Stimulated activated CD8-positive, alpha-beta memory T cell treated with anti-CD3 and anti-CD28 coated beads, Interleukin-15, amount 100 ng/mL, for 4 hours (primary cell): Measurements from ENCODE around the gene KLHL1.
"Not testable (repeated sequence)": the region's sequence is repeated elsewhere in the genome, so short reads cannot be mapped to it uniquely, and the experiment has no call there.

Experiments
- DNase-seq, 2 donors: peaks; one replicate each; pipeline ENCODE4 v3.0.0-alpha.2; 2020; ENCODE audit warnings: low read depth in 2 of 2

KLHL1 gene, protein sequence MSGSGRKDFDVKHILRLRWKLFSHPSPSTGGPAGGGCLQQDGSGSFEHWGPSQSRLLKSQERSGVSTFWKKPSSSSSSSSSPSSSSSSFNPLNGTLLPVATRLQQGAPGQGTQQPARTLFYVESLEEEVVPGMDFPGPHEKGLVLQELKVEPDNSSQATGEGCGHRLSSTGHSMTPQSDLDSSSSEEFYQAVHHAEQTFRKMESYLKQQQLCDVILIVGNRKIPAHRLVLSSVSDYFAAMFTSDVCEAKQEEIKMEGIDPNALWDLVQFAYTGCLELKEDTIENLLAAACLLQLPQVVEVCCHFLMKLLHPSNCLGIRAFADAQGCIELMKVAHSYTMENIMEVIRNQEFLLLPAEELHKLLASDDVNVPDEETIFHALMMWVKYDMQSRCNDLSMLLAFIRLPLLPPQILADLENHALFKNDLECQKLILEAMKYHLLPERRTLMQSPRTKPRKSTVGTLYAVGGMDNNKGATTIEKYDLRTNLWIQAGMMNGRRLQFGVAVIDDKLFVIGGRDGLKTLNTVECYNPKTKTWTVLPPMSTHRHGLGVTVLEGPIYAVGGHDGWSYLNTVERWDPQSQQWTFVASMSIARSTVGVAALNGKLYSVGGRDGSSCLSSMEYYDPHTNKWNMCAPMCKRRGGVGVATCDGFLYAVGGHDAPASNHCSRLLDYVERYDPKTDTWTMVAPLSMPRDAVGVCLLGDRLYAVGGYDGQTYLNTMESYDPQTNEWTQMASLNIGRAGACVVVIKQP

DNA sequence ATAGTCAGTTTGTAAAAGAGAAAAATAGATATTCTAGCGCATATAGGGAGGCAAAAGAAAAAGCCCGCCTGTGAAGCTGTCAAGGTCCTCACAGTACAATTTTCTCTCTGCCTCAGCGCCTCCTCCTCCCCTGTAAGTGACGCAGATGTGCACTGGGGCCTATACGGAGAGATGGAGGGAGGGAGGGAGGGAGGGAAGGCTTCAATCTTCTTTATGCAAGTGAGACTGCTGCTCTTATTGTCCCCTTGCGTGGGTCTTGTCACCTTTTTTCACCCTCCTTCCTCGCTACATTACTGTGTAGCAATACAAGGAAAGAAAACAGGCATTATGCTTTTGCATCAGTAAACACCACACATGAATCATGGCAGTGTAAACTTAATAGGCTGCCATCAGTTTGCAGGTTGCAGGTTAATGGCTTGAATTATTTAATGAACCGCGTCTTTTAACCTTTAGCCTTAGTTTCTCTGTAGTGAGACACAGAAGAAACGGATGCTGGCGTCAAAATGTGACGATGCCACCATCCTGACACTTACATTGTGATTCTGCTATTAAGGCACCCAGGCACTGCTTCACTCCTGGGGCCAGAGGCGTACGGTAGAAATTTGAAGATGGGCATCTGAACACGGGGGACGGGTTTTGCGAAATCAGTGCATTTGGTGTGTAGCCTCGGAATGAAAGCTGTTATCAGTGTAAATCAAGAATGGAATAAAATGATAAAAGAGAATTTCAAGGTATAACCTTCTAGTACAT is at the start of gene KLHL1:
Gene KLHL1, minus strand, starts transcription at position 97 of the 750 bp plus-strand sequence. CDS start 753 bp downstream, outside the sequence.
- no peak for DNase-seq

DNA sequence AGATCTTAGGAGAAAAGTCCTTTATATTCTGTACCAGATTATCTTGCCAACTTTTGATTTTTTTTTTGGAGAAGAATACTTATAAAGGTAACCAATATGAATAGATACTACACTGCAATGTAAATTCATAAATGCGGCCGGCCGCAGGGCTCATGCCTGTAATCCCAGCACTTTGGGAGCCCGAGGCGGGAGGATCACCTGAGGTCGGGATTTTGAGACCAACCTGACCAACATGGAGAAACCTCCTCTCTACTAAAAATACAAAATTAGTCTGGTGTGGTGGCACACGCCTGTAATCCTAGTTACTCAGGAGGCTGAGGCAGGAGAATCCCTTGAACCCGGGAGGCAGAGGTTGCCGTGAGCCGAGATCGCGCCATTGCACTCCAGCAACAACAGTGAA is 34.4 kb upstream of the KLHL1 start:
- DNase-seq = not testable (repeated sequence)

DNA sequence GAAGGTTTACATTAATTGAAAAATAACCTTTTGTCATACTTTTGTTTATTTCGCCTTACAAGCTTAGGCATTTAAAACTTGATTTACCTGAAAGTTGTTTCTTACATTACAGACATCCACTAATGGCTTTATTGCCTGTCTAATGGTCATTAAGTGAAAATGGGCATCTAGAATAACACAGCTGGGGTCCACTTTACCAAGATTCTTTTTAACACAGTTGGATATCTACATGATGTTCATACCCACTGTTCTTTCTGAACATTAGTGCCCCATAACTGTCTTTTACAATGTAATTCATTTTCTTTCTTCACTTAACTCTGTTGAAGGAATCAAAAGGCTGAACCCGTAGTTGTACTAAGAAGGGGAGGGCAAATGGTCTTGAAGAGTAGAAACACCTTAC is 19.8 kb upstream of the KLHL1 start:
- no peak for DNase-seq

DNA sequence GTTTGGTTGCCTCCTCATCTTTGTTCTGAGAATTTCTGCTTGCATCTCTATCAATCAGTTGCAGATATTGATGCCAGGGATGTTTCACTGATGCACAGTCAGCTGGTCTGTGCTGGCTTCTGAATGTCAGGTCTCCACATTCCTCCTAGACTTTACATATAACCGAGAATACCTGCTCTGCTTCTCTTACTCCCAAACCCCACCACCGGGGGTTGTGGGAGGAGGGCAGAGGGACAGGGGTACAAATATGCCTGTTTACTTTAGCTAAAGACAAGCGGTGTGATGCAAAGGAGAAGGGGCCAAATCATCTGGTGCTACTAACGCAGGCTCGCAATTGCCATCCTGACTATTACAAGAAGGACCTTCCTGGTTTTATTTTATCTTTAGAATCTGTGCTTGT is 17.4 kb upstream of the KLHL1 start:
- DNase-seq = no peak

DNA sequence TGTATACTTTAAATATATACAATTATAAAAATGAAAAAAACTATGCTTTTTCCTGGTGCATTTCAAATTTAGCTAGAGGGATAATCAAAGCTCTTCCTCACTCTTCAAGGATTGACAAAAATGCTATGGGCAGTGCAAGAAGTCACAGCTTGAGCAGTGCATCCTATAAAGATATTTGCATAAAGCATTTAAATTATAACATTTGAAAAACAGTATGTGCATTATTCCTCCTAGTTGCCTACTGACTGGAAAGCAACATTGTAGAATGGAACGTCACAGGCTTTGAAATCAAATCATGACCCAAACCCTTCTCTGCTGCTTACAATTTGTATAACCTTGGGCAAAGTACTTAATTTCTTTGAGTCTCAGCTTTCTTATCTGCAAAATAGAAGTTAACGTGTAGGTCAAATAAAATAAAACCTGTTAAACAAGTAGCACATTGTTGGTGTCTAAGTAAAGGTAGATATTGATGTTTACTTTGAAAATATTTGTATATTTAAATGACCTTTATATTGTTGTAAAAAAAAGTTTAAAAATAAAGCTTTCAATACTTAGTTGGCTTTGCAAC is 9.2 kb upstream of the KLHL1 start:
- DNase-seq = no peak

DNA sequence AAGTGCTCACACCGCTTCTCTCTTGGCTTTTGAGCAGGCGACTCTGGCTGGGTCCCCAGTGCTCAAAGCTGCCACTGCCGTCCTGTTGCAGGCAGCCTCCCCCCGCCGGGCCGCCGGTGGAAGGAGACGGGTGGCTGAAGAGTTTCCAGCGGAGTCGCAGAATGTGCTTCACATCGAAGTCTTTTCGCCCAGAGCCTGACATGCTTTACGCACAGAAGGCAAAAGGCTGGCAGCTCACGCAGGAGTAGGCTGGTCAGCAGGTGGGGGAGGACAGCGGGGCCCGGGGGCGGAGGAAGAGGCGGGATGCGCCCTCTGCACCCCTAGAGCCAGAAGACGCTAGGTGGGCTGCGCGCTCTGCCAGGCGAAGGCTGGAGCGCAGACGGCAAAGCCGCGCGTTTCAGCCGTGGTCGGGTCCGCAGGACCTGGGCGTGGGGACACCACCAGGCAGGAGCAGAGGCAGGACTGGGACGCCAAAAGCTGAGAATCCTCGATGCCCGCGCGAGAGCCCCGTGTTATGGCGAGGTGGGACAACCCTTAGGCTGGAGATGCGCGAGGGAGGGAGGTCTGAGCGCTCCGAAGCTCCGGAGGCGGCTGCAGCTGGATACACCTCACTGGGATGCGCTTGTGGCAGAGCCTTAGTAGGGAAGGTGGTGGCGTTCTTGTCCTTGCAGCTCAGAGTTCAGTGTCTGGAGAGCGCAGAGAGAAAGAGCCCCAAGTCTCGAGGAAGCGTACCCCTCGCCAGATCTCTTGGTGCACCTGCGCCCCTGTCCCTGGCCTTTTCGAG is 562 bp downstream of the KLHL1 start, which contains the start of gene ATXN8OS:
Gene ATXN8OS, plus strand, starts transcription at position 329 of the 784 bp plus-strand sequence.
- no peak for DNase-seq

DNA sequence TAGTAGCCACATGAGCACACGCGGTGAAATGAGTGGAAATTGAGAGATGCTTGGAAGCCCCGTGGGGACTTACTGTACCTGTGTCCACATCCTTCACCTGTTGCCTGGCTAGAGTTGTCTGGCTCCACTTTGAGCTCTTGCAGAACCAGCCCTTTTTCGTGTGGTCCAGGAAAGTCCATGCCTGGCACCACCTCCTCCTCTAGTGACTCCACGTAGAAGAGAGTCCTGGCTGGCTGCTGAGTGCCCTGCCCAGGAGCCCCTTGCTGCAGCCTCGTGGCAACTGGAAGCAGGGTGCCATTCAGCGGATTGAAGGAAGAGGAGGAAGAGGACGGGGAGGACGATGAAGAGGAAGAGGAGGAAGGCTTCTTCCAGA is 1.1 kb downstream of the KLHL1 start:
- DNase-seq = no peak

DNA sequence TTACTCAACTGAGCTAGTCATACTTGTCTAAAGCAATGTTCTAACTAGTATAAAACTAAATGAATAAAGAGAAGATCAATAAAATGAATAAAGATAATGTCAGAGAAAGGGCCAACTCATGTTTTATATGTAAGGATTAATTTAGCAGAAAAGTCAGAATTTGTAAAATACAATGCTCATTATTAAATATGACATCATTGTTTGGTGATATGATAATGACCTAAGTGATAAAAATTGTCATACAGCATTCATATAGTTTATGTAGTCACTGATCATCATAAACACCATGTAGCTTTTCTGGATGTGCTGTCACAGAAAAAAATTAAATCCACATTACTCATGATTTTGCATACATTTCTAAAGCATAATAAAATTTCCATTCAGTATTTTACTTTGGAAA is 3.8 kb downstream of the KLHL1 start:
- no peak for DNase-seq

DNA sequence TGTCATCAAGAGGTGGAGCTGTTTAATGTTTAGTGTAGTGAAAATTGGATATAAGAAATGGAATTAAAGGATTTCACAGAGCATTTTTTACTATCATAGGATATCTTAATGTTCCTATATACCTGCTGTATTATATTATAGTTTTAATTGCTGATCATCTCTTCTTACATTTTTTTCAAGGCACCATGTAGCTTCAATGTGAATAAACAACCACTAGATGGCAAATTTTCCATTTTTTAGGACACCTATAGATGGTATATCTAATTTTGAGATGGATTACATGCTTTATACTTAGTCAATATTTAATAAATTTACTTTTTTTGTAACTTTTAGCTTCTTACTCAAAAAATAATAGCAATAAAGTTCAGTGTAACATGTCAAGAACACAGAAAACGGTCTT is 9.6 kb downstream of the KLHL1 start:
- no peak for DNase-seq

DNA sequence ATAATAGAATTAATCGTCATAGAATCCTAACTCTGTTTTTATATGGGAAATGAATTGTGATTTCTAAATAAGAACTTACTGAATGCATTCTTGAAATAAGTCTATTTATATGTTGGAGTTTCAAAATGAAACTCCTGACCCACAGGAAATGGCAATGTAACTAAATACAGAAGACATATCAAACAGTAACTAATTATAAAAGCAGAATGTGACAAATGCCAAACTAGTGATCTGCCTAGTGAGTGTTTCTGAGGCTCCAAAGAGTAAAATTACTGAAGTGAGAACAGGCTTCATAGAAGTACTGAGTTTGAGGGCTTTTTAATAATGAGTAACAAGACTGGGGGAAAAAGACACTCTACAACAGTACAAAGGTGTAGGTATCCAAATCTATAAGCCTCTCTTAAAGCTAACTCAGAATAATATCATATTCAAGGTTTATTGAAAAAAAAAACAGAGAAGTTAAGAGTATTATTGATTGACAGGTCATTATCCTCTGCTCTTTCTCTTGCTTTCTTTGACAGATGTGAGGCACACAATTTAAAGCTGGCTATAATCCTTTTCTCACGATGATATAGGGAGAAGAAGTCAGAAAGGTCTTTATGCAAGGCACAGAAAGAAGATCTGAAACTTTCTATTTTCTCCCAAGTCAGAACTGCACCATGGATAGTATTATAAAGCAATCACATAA is 18.1 kb downstream of the KLHL1 start:
- no peak for DNase-seq

DNA sequence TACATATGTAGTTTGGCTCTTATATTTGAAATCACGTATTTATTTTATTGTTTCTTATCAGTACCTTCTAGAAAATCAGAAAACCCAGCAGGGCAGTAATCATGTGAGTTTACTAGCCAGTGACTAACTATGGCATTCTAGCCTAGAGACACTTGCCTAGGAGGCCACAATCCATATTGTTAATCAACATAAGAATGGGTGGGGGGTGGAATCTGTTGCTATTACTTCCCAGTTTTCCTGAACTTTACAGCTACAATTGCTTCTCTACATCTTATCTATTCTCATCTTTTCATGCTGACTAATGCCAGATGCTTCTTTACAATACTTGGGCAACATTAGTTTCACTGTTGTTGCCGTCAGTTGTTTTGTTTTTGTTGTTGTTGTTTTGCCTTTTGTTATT is 19.3 kb downstream of the KLHL1 start:
- no peak for DNase-seq

DNA sequence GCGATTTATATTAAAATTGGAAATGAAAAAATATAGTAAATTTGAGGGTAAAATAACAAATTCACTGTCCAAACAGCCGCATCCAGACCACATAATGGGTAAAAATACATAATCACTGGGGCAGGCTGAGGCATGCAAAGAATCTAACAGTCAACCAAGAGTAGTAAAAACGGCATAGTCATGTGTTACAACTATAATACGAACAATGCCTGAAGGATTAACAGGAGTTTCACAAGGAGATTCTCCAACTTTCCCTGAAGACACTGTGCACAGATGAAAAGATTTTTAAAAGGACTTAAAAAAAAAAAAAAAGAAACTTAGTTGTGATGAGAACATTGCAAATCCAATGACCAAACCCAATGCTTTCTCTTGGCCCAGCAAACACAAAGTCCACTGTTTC is 21.0 kb downstream of the KLHL1 start:
- DNase-seq = no peak

DNA sequence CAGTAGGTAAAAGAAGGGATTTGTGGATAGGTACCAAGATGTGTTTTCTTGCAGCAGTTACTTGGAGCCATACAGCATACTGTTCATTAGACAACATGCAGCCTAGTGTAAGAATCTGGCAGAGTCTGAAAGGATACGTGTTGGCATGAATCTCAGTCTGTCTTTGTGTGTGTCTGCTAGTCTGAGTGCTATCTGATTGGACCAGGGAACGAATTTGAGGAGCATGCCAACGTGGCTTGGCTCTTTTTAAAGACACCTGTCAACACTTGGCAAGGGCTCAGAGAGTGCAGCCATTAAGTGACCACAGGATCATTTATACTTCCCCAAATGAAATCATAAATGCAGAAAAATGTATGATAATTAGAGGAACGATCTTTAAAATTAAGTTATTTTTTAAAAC is 28.2 kb downstream of the KLHL1 start:
- DNase-seq = no peak

DNA sequence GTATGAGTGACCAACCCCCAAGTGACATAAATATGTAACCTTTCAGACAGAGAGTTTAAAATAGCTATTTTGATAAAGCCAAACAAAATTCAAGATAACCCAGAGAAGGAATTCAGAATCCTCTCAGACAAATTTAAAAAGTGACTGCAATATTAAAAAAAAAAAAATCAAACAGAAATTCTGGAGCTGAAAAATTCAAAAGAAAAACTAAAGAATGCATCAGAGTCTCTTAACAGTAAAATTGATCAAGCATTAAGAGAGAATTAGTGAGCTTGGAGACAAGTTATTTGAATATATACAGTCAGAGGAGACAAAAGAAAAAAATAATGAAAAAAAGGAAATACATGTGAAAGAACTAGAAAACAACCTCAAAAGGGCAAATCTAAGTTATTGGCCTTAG is 53.7 kb downstream of the KLHL1 start:
- no peak for DNase-seq

DNA sequence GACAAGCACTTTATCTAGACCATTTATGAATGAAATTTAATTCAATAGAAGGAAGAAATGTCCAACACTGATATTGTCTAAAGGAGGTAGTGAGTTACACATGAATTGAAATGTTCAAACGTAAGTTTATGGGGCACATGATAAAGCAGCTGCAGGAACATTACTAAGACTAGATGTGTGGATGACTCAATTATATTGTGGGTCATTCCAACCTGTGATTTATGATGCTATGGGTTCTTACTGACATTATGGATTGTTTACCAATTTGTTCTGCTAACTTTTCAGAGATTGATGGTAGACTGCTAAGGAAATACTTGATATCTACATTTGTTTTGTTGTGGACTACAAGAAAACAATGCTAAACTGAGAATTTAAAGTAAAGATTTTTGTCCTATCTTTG is 56.7 kb downstream of the KLHL1 start:
- DNase-seq = no peak

DNA sequence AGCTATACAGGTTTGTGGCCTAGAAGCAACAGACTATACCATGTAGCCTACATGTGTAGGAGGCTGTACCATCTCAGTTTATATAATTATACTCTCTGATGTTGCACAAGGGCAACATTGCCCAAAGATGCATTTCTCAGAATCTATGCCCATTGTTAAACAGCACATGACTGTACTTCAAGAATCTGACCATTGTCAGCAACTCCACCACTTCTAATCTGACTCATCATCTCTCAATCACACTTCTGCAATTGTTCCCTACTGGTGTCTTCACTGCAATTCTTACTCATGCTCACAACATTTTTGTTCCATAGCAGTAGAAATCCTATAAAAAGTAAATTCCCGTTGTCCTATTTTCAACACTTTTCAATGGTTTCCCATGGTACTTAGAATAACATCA is 64.6 kb downstream of the KLHL1 start:
- DNase-seq = no peak

DNA sequence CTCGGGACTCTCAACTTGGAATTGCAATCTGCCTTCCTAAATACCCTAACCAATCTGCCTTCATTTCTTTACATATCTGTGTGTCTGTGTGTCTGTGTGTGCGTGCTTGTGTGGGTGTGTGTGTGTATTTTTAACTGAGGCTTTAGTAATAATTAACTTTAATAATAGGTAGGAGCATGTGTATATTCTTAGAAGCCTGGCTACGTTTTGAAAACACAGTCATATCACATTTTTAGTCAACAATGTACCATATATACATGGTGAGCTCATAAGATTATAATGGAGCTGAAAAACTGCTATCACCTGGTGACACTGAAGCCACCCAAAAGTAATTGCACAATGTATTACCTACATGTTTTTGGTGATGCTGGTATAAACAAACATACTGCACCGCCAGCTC is 66.1 kb downstream of the KLHL1 start:
- DNase-seq = no peak

DNA sequence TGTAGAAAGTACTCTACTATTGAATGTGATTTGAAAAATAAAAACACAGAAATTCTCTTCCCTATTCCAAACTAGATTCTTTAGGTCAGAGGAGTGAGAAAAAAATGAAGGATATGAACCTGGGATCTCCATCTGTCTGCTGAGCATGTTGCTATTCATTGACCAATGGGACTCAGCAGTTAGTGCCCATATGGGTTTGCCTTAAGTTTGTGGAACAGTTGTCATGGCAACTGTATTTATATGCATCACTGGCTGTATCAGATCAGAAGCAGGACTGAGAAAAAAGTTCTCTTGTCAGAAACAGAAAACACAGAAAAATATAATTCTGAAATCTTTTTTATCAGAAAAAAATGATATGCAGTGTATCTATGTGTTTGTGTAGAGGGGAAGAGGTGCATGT is 74.0 kb downstream of the KLHL1 start:
- no peak for DNase-seq

DNA sequence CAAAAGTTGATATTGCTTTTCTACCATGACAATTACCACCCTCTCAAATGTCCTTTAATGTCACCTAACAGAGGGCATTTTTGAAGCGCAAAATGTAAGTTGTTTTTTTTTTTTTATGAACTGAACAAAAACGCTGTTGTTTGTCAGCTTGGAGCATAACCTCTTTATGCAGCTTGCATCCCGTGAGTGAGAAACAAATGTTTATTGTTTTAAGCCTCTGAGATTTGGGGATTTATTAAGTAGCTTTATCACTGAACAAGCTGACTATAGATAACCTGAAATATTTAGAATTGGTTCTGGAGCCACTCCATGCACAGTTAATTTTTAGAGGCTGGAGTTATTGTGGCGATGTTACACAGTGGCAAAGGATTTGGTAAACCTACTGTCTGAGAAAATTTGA is 80.7 kb downstream of the KLHL1 start:
- no peak for DNase-seq

DNA sequence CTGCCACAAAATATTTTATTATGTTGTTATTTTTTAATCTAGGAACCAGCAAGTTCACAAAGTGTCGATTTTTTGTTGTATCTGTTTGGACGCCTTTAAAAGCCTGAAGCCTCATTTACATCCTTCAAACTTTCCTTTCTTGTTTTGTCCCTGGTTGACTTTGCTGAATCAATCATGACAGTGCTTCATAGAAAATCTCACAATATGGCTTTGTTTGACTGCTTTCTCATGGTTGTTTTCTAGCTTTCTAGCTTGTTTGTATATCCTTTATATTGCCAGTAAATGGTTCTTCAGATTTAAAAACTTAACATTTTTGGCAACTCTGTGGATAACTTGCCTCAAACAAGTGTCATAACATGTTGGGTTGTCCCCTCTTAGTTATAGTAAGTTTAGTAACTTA is 84.7 kb downstream of the KLHL1 start:
- DNase-seq = no peak

DNA sequence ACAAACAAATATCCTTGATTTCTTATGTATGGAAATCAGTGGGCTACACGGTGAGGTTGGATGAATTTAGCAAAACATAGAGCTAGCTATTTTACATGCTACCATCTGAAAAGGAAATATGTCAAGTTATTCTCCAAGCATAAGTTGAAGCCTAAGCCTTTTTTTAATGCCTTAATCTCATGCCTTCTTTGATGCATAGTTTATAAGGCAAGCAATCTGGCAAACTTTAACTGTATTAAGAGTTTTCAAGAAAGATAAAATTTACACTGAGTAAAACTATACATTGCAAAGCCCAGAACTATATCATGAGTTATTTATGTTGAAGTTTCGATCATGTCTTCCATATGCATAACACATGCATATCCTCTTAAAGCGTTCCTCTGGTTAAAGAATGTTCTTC is 85.6 kb downstream of the KLHL1 start:
- no peak for DNase-seq
